Activated B cell treated with CpG ODN at 0.5 μM for 24 hours (primary cell): Measurements from ENCODE around the gene CAV3. TPM values are rescaled to one million over a fixed set of nuclear protein-coding genes. Genes with fewer than 3 reads are reported as not detected.

Experiments used
- ATAC-seq: fragments of 200-7000 bp; cut with Tn5 transposase; one replicate; pipeline ENCODE4 v1.10.0; 2021; ENCODE audit warnings: low read depth, mild to moderate bottlenecking, moderate library complexity
- CTCF ChIA-PET: fragments of 350-600 bp; sonication (Branson Sonifier 250); formaldehyde crosslinking; loops from one replicate; lab custom pipeline; 2021; ENCODE audit warnings: antibody characterized with exemption; lab: Charles Lee
- POLR2A ChIA-PET: fragments of 350-600 bp; sonication (Branson Sonifier 250); formaldehyde crosslinking; loops from one replicate; lab custom pipeline; 2021; ENCODE audit warnings: antibody characterized with exemption; lab: Charles Lee
- DNase-seq: peaks from one replicate; pipeline ENCODE4 v3.0.0; 2022
- H3K27ac Mint-ChIP-seq: one replicate; pipeline ENCODE4 v1.8.0; 2020; ENCODE audit warnings: mixed read lengths
- H3K27me3 Mint-ChIP-seq: one replicate; pipeline ENCODE4 v1.8.0; 2021; ENCODE audit warnings: mixed read lengths
- H3K36me3 Mint-ChIP-seq: one replicate; pipeline ENCODE4 v1.8.0; 2021; ENCODE audit warnings: low read depth, mixed read lengths
- H3K4me1 Mint-ChIP-seq: one replicate; pipeline ENCODE4 v1.8.0; 2021; ENCODE audit warnings: mixed read lengths
- H3K4me3 Mint-ChIP-seq: one replicate; pipeline ENCODE4 v1.8.0; 2020; ENCODE audit warnings: mild to moderate bottlenecking, mixed read lengths
- H3K9me3 Mint-ChIP-seq: one replicate; pipeline ENCODE4 v1.8.0; 2020; ENCODE audit warnings: mixed read lengths
- intact Hi-C: fragments of 100-400 bp; cut with micrococcal nuclease; formaldehyde crosslinking; loops from one replicate; pipeline ENCODE4 v1.15.1; 2024
- total RNA-seq: library from RNA; stranded (reverse); gene quantifications from 2 replicates; pipeline ENCODE4 v1.2.3, GENCODE V29; 2022
- TF ChIP-seq, protein P1 (sequence below): fragments of 200-600 bp; IDR thresholded peaks from one replicate; pipeline ENCODE4 v1.8.0; 2022; ENCODE audit warnings: antibody characterized with exemption, mild to moderate bottlenecking

Gene CAV3
- total RNA-seq, 1 donor from 2014 or later: not detected

GRCh38 chr3:8730656-8731055 lies 2.9 kb upstream of the CAV3 start:
- Mint-ChIP-seq H3K36me3 (no peaks in the 10 kb centered on the region), H3K27ac (no peak overlapping the region), H3K4me1 (no peaks in the 10 kb centered on the region), H3K9me3 (peaks cover 6% of the 10 kb centered on the region), H3K4me3 (no peak overlapping the region), H3K27me3 (peaks cover 5% of the 10 kb centered on the region)
- TF ChIP-seq, protein P1, sequence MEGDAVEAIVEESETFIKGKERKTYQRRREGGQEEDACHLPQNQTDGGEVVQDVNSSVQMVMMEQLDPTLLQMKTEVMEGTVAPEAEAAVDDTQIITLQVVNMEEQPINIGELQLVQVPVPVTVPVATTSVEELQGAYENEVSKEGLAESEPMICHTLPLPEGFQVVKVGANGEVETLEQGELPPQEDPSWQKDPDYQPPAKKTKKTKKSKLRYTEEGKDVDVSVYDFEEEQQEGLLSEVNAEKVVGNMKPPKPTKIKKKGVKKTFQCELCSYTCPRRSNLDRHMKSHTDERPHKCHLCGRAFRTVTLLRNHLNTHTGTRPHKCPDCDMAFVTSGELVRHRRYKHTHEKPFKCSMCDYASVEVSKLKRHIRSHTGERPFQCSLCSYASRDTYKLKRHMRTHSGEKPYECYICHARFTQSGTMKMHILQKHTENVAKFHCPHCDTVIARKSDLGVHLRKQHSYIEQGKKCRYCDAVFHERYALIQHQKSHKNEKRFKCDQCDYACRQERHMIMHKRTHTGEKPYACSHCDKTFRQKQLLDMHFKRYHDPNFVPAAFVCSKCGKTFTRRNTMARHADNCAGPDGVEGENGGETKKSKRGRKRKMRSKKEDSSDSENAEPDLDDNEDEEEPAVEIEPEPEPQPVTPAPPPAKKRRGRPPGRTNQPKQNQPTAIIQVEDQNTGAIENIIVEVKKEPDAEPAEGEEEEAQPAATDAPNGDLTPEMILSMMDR: no peak
- POLR2A ChIA-PET: no interaction called here
- CTCF ChIA-PET: no interaction called here
- DNase-seq (no peak), ATAC-seq (no peak)
- intact Hi-C loops: no loop called here

GRCh38 chr3:8732413-8732812 lies 1.2 kb upstream of the CAV3 start:
- CTCF ChIA-PET: no interaction called here
- TF ChIP-seq, protein P1: no peak
- Mint-ChIP-seq H3K4me3 (no peak overlapping the region), H3K27me3 (peaks cover 11% of the 10 kb centered on the region), H3K36me3 (no peaks in the 10 kb centered on the region), H3K9me3 (no peaks in the 10 kb centered on the region), H3K4me1 (no peaks in the 10 kb centered on the region), H3K27ac (no peak overlapping the region)
- no peak for ATAC-seq
- POLR2A ChIA-PET: no interaction called here
- DNase-seq: no peak
- intact Hi-C loops: no loop called here

DNA sequence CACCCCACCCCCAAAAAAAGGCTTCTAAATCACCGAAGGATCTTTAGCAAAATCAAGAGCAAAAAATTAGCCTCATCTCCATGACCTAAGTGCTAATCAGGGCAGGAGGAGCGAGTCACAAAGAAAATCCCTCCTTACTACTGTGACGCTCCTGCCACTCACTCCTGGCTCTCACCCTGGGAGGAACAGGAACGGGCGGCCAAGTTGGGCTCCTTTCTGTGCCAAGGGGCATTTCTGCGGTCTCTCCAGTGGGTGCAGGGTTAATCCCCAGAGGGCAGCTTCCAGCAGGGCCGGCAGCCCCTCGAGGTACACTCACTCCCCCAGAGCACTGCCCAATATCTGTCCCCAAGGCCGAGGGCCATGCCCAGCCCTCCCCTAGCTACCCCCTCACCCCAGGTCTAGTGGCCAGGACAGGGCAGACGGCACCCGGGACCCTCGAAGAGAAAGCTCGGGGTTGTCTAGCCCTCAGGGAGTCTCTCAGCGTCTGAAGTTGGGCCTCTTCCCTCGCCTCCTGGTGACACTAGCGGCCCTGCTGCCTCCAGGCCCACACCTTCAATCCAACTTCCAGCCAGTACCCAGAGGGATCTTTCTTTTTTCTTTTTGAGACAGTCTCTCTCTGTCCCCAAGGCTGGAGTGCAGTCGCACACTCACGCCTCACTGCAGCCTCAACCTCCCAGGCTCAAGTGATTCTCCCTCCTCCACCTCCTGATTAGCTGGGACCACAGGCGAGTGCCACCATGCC lies 706 bp downstream of the CAV3 start:
- CTCF ChIA-PET: no interaction called here
- H3K9me3 Mint-ChIP-seq: no peaks in the 10 kb centered on the region
- no peak for ATAC-seq

GRCh38 chr3:8734908-8735307 lies 1.3 kb downstream of the CAV3 start:
- CTCF ChIA-PET: no interaction called here
- Mint-ChIP-seq H3K36me3 (no peaks in the 10 kb centered on the region), H3K27ac (no peak overlapping the region), H3K4me3 (no peak overlapping the region), H3K9me3 (no peaks in the 10 kb centered on the region), H3K4me1 (no peaks in the 10 kb centered on the region), H3K27me3 (peaks cover 11% of the 10 kb centered on the region)
- ATAC-seq: no peak
- TF ChIP-seq, protein P1: no peak
- POLR2A ChIA-PET: no interaction called here
- DNase-seq: no peak
- intact Hi-C loops: no loop called here

More for the DNA sequence above, 706 bp downstream of the CAV3 start:
- no peak overlapping the region for H3K27ac Mint-ChIP-seq
- POLR2A ChIA-PET: no interaction called here
- DNase-seq: no peak
- H3K4me1 Mint-ChIP-seq: no peaks in the 10 kb centered on the region
- H3K36me3 Mint-ChIP-seq: no peaks in the 10 kb centered on the region
- TF ChIP-seq, protein P1: no peak
- no peak overlapping the region for H3K4me3 Mint-ChIP-seq
- peaks cover 11% of the 10 kb centered on the region for H3K27me3 Mint-ChIP-seq
- intact Hi-C loops: no loop called here

DNA sequence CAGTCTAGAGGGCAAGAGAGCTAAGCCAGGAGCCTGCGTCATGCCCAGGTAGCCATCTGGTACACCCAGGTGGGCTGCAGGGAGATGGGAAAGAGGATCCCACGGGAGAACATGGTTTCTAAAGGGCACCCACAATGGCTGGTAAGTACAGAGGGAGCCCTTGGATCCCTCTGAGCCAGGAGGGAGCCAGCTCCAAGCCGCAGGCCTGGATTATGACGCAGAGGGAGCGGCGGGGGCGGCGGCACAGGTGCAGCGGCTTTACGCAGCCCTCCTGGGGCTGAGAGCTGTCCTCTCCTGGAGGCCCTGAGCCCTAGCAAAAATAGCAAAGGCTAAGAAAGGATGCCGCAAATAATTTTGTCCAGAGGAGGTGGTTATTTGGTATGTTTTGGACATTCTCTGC lies 2.8 kb downstream of the CAV3 start:
- no peaks in the 10 kb centered on the region for H3K4me1 Mint-ChIP-seq
- no peaks in the 10 kb centered on the region for H3K36me3 Mint-ChIP-seq
- H3K4me3 Mint-ChIP-seq: no peak overlapping the region
- peaks cover 13% of the 10 kb centered on the region for H3K27me3 Mint-ChIP-seq
- CTCF ChIA-PET: no interaction called here
- POLR2A ChIA-PET: no interaction called here
- intact Hi-C loops: no loop called here
- ATAC-seq (no peak), DNase-seq (no peak)
- H3K27ac Mint-ChIP-seq: no peak overlapping the region
- TF ChIP-seq, protein P1: no peak
- no peaks in the 10 kb centered on the region for H3K9me3 Mint-ChIP-seq
